TTC549 (cell line): ENCODE data around the gene MAL.

Experiments
- FAIRE-seq: peaks from 2 replicates; lab custom pipeline; 2012; peaks lifted over from hg19 to GRCh38; lab: Jason Lieb, UNC

Gene MAL

GRCh38 chr2:95025406-95026319 lies at the start of gene MAL:
MAL (plus strand) TSS chr2:95025708; CDS start chr2:95025793, 85 bp downstream.
- no peak for FAIRE-seq

DNA sequence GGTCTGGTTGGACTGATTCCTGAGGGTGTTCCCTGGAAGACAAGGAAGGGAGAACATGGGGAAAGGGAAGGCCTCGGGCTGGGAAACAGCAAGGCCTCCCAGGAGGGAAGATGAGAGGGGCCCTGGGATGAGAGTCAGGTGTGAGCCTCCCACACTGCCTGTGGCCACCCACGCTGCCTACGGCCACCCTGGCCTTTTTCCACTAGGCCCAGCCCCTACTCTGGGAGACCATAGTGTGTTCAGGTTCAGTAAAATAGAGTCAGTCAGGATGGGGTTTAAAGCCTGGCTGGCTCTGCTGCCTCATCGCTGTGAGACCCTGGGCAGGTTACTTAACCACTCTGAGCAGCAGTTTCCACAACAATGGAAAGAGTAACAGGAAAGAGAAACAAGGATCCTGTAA lies 47.7 kb upstream of the MAL start:
- no peak for FAIRE-seq

- no peak for FAIRE-seq
These were observed 46.6 kb upstream of the MAL start for GRCh38 chr2:94978917-94979316.

DNA sequence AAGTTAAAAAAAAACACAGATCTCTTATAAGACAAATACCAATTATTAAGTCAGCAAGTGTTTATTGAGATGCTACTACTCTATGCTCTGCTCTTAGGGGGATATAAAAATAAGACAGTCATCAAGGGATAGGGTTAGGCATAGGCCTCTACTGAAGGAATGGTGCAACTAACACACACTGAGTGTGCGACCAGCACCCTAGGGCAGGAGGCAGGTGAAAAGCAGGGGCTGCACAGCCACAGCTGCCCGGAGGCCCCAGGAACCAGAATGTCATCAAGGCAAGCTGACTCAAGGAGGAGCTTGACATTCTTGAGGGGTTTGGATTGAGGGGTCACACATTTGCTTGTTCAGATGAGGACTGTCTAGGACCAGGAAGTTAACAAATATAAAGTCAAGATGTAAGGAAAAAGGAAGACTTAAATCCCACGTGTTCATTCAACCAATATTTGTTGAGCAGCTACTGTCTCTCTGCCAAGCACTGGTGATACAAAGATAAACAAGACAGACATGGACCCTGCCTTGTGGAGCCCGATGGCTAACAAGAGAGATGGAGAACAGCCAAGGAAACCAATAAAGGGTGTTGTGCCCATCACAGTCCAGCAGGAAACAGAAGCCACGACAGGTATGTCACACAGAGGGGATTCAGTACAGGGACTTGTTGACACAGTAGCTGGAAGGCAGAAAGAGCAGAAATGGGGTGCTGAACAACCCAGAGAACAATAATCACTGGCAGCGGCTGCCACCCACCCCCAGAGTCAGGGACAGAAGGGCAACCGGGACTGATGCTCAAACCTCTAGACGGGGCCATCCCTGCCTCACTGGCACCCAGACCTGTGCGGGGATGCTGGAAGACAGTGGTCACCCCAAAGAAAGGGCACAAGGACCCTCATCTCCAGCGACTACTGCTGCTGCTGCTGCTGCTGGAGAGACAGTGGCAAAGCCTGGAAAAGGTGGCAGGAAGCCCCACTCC lies 45.8 kb upstream of the MAL start:
- no peak for FAIRE-seq

GRCh38 chr2:94980406-94980805 lies 45.1 kb upstream of the MAL start:
- FAIRE-seq: no peak

DNA sequence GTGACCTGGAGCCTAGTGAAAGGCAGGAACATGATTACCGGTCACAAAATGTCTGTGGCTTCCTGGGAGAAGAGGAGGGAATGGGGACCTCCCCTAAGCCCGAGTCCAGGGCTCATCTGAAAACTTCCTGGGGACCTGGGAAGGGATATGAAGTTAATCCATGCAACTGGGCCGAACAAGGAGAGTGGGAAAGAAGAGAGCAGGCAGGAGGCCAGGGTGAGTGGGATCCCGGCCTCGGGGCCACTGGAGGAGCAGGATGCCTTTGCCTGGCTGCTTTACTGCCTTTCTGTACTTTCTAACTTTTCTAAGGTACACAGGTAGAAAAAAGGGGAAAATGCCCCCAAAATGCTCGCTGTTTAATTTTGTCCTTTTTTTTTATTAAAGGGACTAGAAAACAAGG lies 43.4 kb upstream of the MAL start:
- FAIRE-seq: no peak

DNA sequence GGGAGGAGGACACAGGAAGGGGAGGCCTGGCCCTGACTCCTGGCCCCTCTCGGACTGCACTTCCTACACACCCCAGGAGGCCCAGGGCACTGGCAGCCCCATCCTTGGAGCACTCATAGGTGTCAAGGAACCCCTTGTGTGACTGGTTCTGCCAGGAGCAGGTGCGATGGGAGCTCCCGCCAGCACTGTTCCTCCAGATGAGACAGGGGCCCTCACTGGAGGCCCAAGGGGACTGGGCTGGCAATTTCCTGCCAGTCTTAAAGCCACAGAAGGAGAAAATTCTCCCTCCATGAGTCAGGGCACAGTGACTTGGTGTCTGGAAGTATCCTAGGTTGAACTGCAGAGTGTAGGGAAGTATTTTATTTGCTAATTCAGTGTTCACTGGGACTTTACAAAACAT lies 42.8 kb upstream of the MAL start:
- FAIRE-seq: no peak

GRCh38 chr2:94984964-94985575 lies 40.4 kb upstream of the MAL start:
- FAIRE-seq: no peak

DNA sequence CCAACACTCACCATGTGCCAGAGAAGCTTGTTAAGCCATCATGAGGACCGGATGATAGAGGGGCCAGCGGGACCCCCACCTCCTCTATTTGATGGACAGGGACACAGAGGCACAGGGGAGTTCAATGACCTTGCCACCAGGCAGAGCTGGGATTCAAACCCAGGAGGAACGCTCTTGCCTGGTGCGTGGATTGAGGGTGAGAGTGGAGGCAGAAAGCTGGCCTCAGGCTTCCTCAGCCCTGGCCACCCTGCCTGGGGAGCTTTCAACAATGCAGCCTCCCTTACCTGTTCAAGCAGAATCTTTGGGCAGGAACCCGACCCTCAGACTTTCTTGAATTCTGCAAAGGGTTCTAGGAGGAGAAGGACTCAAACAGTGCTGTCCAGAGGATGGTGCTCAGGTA lies 39.9 kb upstream of the MAL start:
- no peak for FAIRE-seq

- peak; percentile 87 for FAIRE-seq
These were observed 39.0 kb upstream of the MAL start for GRCh38 chr2:94986392-94986963.

DNA sequence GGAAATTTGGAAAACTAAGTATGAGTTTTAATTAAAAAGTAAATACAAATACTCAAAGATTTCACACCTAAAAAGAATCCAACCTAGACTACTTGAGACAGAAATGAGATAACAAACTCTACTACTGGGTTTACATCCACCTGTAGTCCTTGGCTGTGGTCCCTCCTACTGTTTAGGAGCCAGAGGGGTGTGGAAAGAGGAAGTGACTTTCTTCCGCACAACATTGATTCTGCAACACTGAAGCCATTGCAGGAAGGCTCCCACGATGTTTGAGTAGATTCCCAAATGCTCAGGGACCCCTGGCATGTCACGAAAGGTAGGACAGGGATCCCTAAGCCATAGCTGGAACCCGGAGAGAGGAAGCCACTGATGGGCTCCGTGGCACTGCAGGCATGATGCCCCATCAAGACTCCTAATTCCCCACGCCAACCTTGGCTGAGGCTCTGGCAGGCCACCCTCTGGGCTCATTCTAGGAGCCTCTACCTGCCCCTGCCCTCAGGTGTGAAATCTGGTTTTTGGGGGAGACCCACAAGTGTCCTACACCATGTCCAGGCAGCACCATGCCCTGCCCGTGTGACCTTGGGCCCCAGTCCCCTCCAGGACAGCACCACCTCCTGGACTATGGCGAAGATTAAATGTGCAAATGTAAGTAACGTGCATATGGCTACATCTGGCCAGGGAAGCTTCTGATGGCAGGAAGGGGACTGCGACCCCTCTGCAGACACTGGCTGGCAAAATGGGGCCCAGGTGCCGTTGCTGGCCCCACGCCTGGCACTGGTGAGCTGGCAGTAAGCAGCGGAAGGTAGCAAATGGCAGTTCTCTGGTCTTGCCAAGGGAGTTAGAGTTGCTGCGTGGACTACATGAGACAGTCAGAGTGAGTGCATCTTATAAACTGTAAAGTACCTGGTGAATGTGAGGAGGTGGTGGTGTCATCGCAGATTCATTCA lies 38.2 kb upstream of the MAL start:
- FAIRE-seq: no peak

- no peak for FAIRE-seq
These were observed 34.6 kb upstream of the MAL start for GRCh38 chr2:94990956-94991355.

- no peak for FAIRE-seq
These were observed 33.1 kb upstream of the MAL start for GRCh38 chr2:94992360-94992759.

DNA sequence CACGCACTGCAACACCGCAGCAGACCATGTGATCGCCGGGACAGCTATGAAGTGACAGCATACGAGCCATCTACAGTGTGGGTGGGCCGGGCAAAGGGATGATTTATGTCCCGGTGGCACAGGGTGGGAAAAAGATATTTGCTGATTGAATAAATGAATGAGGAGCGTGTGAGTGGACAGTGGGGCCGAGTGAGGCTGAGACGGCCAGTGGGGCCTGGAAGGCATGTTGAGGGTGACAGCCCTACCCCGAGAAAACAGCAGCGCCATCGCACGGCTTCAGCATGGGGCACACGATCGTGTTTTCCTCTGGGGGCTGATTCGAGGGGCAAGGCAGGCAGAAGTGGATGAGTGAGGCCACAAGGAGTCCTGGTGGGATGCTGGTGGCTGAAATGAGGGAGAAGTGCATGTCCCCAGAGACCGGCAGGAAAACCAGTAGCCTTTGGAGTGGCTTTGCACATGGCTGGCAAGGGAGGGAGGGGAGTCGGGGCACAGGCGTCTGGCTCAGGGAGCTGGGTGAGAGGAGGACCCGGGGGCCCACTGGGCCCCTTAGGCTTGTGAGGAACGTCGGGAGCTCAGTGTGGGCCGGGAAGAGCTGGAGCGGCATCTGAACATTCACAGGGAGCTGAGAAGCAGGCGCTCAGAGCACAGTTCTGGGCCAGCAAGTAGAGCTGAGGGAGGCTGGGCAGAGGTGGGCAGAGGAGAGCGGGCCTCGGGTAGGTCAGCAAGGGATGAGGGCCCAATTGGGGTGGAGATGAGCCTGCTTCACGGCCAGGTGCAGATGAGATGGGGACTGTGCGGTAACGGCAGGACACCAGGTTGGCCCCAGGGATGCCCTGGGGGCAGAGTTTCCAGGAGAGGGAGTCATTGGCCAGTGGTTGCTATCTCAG lies 32.1 kb upstream of the MAL start:
- no peak for FAIRE-seq

DNA sequence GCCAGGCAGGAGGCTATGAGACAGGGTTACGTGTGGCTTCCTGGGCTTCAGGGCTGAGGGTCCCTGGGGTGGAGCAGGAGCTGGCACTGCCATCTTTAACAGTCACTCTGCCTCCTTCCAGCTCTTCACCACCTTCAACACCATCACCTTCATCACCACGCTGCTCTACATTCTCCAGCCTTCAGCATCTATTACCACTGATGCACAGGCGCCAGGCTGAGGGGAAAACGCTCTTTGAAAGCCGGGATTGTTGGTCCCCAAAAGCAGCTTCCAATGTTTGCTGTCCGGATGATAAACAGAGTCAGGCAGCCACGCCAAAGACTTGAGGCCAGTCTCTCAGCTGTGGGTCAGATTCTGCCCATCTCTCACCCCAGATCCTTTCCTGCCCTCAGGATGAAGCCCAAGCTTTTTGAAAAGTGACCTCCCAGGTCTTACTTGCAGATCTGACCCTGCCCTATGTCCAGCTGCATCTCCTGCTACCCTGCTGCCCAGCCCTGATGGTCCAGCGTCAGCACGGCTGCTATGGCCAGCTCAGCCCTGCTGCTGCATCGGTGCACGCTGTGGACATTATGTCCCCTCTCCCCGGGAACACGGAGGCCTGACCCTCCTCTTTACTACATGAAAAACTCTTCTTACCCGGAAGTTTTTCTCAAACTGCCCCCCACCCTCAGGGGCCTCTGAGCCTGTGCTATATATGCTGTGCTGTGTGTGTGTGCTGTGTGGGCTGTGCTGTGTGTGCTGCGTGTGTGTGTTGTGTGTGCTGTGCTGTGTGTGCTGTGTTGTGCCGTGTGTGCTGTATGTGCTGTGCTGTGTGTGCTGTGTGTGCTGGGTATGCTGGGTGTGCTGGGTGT lies 31.2 kb upstream of the MAL start:
- no peak for FAIRE-seq

GRCh38 chr2:94994914-94995552 lies 30.5 kb upstream of the MAL start:
- FAIRE-seq: no peak

DNA sequence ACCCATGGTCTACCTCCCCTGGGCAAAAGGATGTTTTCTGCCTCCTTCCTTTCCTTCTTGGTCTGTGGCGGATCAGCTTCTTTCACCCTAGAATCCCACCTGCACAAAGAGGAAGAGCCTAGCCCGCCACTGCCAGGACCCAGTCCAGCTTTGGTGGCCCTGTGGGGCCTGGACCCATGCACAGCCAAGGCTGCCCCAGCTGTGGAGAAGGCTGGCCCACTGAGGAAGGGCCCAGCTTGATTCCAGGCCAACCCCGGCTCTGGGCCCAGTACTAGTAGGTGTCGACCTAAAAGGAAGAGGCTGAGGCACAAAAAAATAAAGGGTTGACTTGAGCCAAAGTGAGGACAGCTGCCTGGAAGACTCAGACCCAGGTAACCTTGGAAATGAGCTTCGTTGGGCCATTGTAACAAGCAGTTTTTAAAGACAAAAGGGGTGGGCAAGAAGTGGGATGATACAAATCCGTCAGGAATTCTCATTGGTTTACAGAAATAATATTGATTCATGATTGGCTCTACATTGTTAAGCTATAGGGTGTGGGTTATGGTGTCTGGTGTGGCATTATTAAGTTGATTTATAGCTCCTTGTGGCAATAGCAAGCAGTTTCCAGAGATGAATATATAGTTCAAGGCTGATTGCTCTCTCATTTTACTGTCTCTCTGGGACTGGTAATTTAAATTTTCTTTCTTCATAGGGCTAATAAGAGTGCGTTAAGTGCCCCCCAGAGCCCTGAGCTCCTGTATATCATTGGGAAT lies 29.8 kb upstream of the MAL start:
- no peak for FAIRE-seq
